Endothelial cell of umbilical vein (primary cell): ENCODE data around the gene AJM1. TPM values are rescaled to one million over a fixed set of nuclear protein-coding genes. Genes with fewer than 3 reads are reported as not detected.

Experiments
- BruUV-seq: library from RNA; stranded (reverse); fragments of 400-500 nt; replicated peaks from 2 replicates; lab custom pipeline; 2021; lab: Mats Ljungman, UMichigan
- CTCF ChIA-PET: fragments of 300-600, 350-600 bp; sonication (Branson Sonifier 250); formaldehyde crosslinking; loops from one replicate; lab custom pipeline; 2021; ENCODE audit warnings: antibody characterized with exemption, inconsistent platforms; lab: Charles Lee
- POLR2A ChIA-PET: fragments of 300-600, 350-600 bp; sonication (Branson Sonifier 250); formaldehyde crosslinking; loops from one replicate; lab custom pipeline; 2021; ENCODE audit warnings: antibody characterized with exemption, inconsistent platforms; lab: Charles Lee
- DNase-seq: peaks from one replicate; pipeline ENCODE4 v3.0.0-alpha.2; 2011; ENCODE audit warnings: low read depth, low spot score
- FAIRE-seq: peaks from 2 replicates; lab custom pipeline; 2011; peaks lifted over from hg19 to GRCh38; lab: Jason Lieb, UNC
- H2AFZ ChIP-seq: 2 replicates; pipeline ENCODE4 v1.6.0; 2012; ENCODE audit warnings: low read depth, low read length, control low read depth, inconsistent platforms
- H3K27ac ChIP-seq: 2 replicates; pipeline ENCODE4 v1.5.1; 2011; ENCODE audit warnings: low read depth, mild to moderate bottlenecking, control low read depth, low read length, moderate library complexity; ENCODE audit not compliant: insufficient read depth
- H3K27me3 ChIP-seq, 2 experiments: 2 replicates each; pipeline versions ENCODE4 v1.6.0 to v1.6.1; 2011; ENCODE audit warnings: low read length in 2 of 2, mixed read lengths in 1 of 2; ENCODE audit not compliant: control insufficient read depth in 2 of 2, insufficient read depth in 2 of 2
- H3K36me3 ChIP-seq, 2 experiments: 2 replicates in 1 of 2; 3 replicates in 1 of 2; pipeline ENCODE4 v1.5.1; 2011; ENCODE audit warnings: low read length in 2 of 2, mild to moderate bottlenecking in 1 of 2, moderate library complexity in 1 of 2; ENCODE audit not compliant: control insufficient read depth in 2 of 2, insufficient read depth in 2 of 2; ENCODE audit errors: extremely low read depth in 1 of 2
- H3K4me1 ChIP-seq: 3 replicates; pipeline ENCODE4 v1.5.1; 2011; ENCODE audit warnings: mild to moderate bottlenecking, low read length; ENCODE audit not compliant: control insufficient read depth, insufficient read depth; ENCODE audit errors: extremely low read depth
- H3K4me2 ChIP-seq: 2 replicates; pipeline ENCODE4 v1.6.1; 2011; ENCODE audit warnings: low read length, control low read depth, mixed read lengths; ENCODE audit not compliant: insufficient read depth
- H3K4me3 ChIP-seq, 3 experiments: fragments of 200-600 bp in 1 of 3; sonication (generic), shearing (Covaris generic) in 1 of 3; replicated peaks in 1 of 3; 2 replicates each; pipeline ENCODE4 v1.5.1; 2011 to 2016; ENCODE audit warnings: control low read depth in 3 of 3, low read length in 3 of 3, mild to moderate bottlenecking in 2 of 3, inconsistent platforms in 1 of 3, low read depth in 1 of 3, moderate library complexity in 1 of 3; ENCODE audit not compliant: insufficient read depth in 1 of 3
- H3K79me2 ChIP-seq: 2 replicates; pipeline ENCODE4 v1.6.0; 2012; ENCODE audit warnings: low read length, inconsistent platforms; ENCODE audit not compliant: control insufficient read depth, insufficient read depth
- H3K9ac ChIP-seq: replicated peaks from 2 replicates; pipeline ENCODE3; 2011; ENCODE audit warnings: low read length, control low read depth; ENCODE audit not compliant: insufficient read depth; ENCODE audit errors: extremely low read depth
- H3K9me1 ChIP-seq: replicated peaks from 3 replicates; pipeline ENCODE4 v1.6.0; 2011; ENCODE audit warnings: mild to moderate bottlenecking, low read length; ENCODE audit not compliant: control insufficient read depth, insufficient read depth; ENCODE audit errors: extremely low read depth
- H3K9me3 ChIP-seq: replicated peaks from 2 replicates; pipeline ENCODE4 v1.5.1; 2012; ENCODE audit warnings: low read length, inconsistent platforms; ENCODE audit not compliant: control insufficient read depth, insufficient read depth
- H4K20me1 ChIP-seq: replicated peaks from 2 replicates; pipeline ENCODE3; 2011; ENCODE audit warnings: mild to moderate bottlenecking, low read length; ENCODE audit not compliant: control insufficient read depth, insufficient read depth; ENCODE audit errors: extremely low read depth
- CTCF ChIP-seq, 2 donors: IDR thresholded peaks; 1 replicate in 1 of 2; 2 replicates in 1 of 2; pipeline ENCODE4 v1.5.1; 2011; ENCODE audit warnings: low read length in 2 of 2, mild to moderate bottlenecking in 2 of 2, moderate library complexity in 2 of 2, control low read depth in 1 of 2, inconsistent platforms in 1 of 2, low read depth in 1 of 2; ENCODE audit not compliant: insufficient read depth in 1 of 2; ENCODE audit errors: extremely low read depth in 1 of 2
- EZH2 ChIP-seq: IDR thresholded peaks from 2 replicates; pipeline ENCODE4 v1.6.1; 2012; ENCODE audit warnings: borderline replicate concordance, low read depth, mild to moderate bottlenecking, moderate library complexity, low read length, inconsistent platforms; ENCODE audit not compliant: severe bottlenecking
- FOS ChIP-seq: IDR thresholded peaks from 2 replicates; pipeline ENCODE4 v1.6.1; 2011; ENCODE audit warnings: mild to moderate bottlenecking, low read length, moderate library complexity, borderline replicate concordance; ENCODE audit not compliant: insufficient read depth
- GATA2 ChIP-seq: IDR thresholded peaks from 2 replicates; pipeline ENCODE4 v1.7.0; 2011; ENCODE audit warnings: low read depth, mild to moderate bottlenecking, moderate library complexity, mixed read lengths, low read length; ENCODE audit not compliant: insufficient read length, insufficient read depth
- MAX ChIP-seq: IDR thresholded peaks from 2 replicates; pipeline ENCODE4 v1.6.1; 2011; ENCODE audit not compliant: insufficient read depth, insufficient read length
- POLR2A ChIP-seq: IDR thresholded peaks from 2 replicates; pipeline ENCODE4 v1.6.1; 2012; ENCODE audit warnings: low read depth, mild to moderate bottlenecking, control low read depth, low read length
- POLR2AphosphoS5 ChIP-seq: IDR thresholded peaks from 2 replicates; pipeline ENCODE4 v1.6.1; 2012; ENCODE audit warnings: low read depth, mild to moderate bottlenecking, control low read depth, low read length, moderate library complexity; ENCODE audit not compliant: insufficient read depth
- dilution Hi-C: fragments of 300-500 bp; cut with MboI; formaldehyde crosslinking; loops from one replicate; pipeline ENCODE4 v1.15.0; 2019; ENCODE audit warnings: low sequenced_read_pairs; ENCODE audit not compliant: extremely low pct_ligation_motif_present
- intact Hi-C: fragments of 100-400 bp; cut with micrococcal nuclease; formaldehyde crosslinking; loops from one replicate; pipeline ENCODE4 v1.10.0; 2022
- polyA plus RNA-seq, 4 experiments: library from polyadenylated mRNA; depleted of rRNA in 3 of 4; stranded (reverse) in 3 of 4; unstranded in 1 of 4; fragments of >200 nt; gene quantifications; 2 replicates each; pipeline versions ENCODE4 v1.2.1 to v1.2.3, GENCODE V29; 2011 to 2012; ENCODE audit warnings: missing spikeins in 1 of 4
- total RNA-seq: library from RNA; stranded (reverse); gene quantifications from 2 replicates; pipeline ENCODE4 v1.2.3, GENCODE V29; 2021

Gene AJM1
- total and polyA plus RNA-seq, 2 donors (not counting 3 experiments of a cell fraction or from before 2014, with no cell fraction given), result 0.30 to 1.3 TPM

- Histone ChIP-seq H3K9me1 (no peaks in the 10 kb centered on the region), H3K4me1 (no peaks in the 10 kb centered on the region), H3K4me2 (no peak overlapping the region), H3K27ac (no peak overlapping the region), H3K79me2 (peaks cover 5% of the 10 kb centered on the region), H3K36me3 (peaks cover 8 to 21% of the 10 kb centered on the region in 2 experiments), H4K20me1 (no peaks in the 10 kb centered on the region), H3K4me3 (no peak overlapping the region), H3K27me3 (no peaks in the 10 kb centered on the region), H3K9ac (no peak overlapping the region), H3K9me3 (no peaks in the 10 kb centered on the region), H2AFZ (no peak overlapping the region)
- CTCF ChIA-PET, result interaction anchor here (1.1 kb wide), 1 partner anchor 18 kb away, joined by 3 read pairs; no protein-coding TSS in a partner anchor
- intact Hi-C loops, result no loop called here
- dilution Hi-C loops, result no loop called here
- TF ChIP-seq FOS (no peak), EZH2 (no peak)
- no peak for FAIRE-seq
- POLR2A ChIA-PET, result no interaction called here
- no peak for DNase-seq
- no TSS peak for BruUV-seq
Measured at GRCh38 chr9:136858844-136859757, 16.8 kb downstream of the AJM1 start.

- dilution Hi-C loops, result no loop called here
- Histone ChIP-seq H2AFZ (no peak overlapping the region), H3K27ac (no peak overlapping the region), H3K9me1 (no peaks in the 10 kb centered on the region), H3K9me3 (no peaks in the 10 kb centered on the region), H3K27me3 (no peaks in the 10 kb centered on the region), H4K20me1 (no peaks in the 10 kb centered on the region), H3K9ac (no peak overlapping the region), H3K36me3 (peaks cover 8 to 21% of the 10 kb centered on the region in 2 experiments), H3K4me1 (peaks cover 6% of the 10 kb centered on the region), H3K79me2 (peaks cover 17% of the 10 kb centered on the region), H3K4me3 (no peak overlapping the region), H3K4me2 (no peak overlapping the region)
- intact Hi-C loops, result no loop called here
- no TSS peak for BruUV-seq
- FAIRE-seq (no peak), DNase-seq (no peak)
- CTCF ChIA-PET, result interaction anchor here (0.6 to 1.1 kb wide), 3 partner anchors 17 to 26 kb away, joined by 3 read pairs; partner anchors contain the start of genes AJM1 and TRAF2
- TF ChIP-seq FOS (no peak), POLR2A (no peak), EZH2 (no peak), MAX (no peak), CTCF (IDR thresholded peaks at IDR 0.05; ENCODE audit: extremely low read depth in 1 of 2, insufficient read depth in 1 of 2, low read depth in 1 of 2, low read length in 2 of 2) (no peak), POLR2AphosphoS5 (no peak), GATA2 (no peak)
- POLR2A ChIA-PET, result interaction anchor here (0.5 kb wide), 1 partner anchor 18 kb away, joined by 4 read pairs; no protein-coding TSS in a partner anchor
Measured at GRCh38 chr9:136860529-136860928, 18.3 kb downstream of the AJM1 start.
